Measurements from ENCODE around the gene CDH13.

Gene CDH13

GRCh38 chr16:82626791-82627261 is at the start of gene CDH13:
TSS of gene CDH13 (plus strand) at chr16:82626969.
- DNase-seq = no peak

GRCh38 chr16:82580298-82580890 is 46.4 kb upstream of the CDH13 start:
- DNase-seq = no peak

- no peak for DNase-seq
These were observed 43.8 kb upstream of the CDH13 start for GRCh38 chr16:82582975-82583374.

GRCh38 chr16:82583422-82583821 is 43.3 kb upstream of the CDH13 start:
- no peak for DNase-seq

GRCh38 chr16:82584553-82585152 is 42.1 kb upstream of the CDH13 start:
- no peak for DNase-seq

GRCh38 chr16:82585675-82586074 is 41.1 kb upstream of the CDH13 start:
- no peak for DNase-seq

- DNase-seq = no peak
These were observed 40.6 kb upstream of the CDH13 start for GRCh38 chr16:82586130-82586529.

- DNase-seq = no peak
These were observed 39.5 kb upstream of the CDH13 start for GRCh38 chr16:82587289-82587688.

GRCh38 chr16:82589407-82589806 is 37.4 kb upstream of the CDH13 start:
- DNase-seq = no peak

- no peak for DNase-seq
These were observed 32.7 kb upstream of the CDH13 start for GRCh38 chr16:82594114-82594513.

GRCh38 chr16:82598771-82599170 is 28.0 kb upstream of the CDH13 start:
- DNase-seq = no peak

- no peak for DNase-seq
These were observed 24.7 kb upstream of the CDH13 start for GRCh38 chr16:82601989-82602640.

- DNase-seq = peak in 1 of 2 experiments; percentile 15
These were observed 22.9 kb upstream of the CDH13 start for GRCh38 chr16:82603784-82604411.

GRCh38 chr16:82605076-82605475 is 21.7 kb upstream of the CDH13 start:
- DNase-seq = no peak

- DNase-seq = no peak
These were observed 20.7 kb upstream of the CDH13 start for GRCh38 chr16:82605863-82606620.

- DNase-seq = no peak
These were observed 17.6 kb upstream of the CDH13 start for GRCh38 chr16:82609140-82609539.

GRCh38 chr16:82612263-82612662 is 14.5 kb upstream of the CDH13 start:
- DNase-seq = no peak

- no peak for DNase-seq
These were observed 10.4 kb upstream of the CDH13 start for GRCh38 chr16:82616356-82616755.

- DNase-seq = no peak
These were observed 5.0 kb upstream of the CDH13 start for GRCh38 chr16:82621781-82622180.

GRCh38 chr16:82623241-82623640 is 3.5 kb upstream of the CDH13 start:
- DNase-seq = no peak

- DNase-seq = no peak
These were observed 1.5 kb upstream of the CDH13 start for GRCh38 chr16:82625066-82625968.

- DNase-seq = no peak
These were observed 1.3 kb downstream of the CDH13 start for GRCh38 chr16:82628088-82628423.
